Measurements from ENCODE around the gene TMC5.
"Not testable (repeated sequence)": the region's sequence is repeated elsewhere in the genome, so short reads cannot be mapped to it uniquely, and the experiment has no call there.

TMC5 gene

DNA sequence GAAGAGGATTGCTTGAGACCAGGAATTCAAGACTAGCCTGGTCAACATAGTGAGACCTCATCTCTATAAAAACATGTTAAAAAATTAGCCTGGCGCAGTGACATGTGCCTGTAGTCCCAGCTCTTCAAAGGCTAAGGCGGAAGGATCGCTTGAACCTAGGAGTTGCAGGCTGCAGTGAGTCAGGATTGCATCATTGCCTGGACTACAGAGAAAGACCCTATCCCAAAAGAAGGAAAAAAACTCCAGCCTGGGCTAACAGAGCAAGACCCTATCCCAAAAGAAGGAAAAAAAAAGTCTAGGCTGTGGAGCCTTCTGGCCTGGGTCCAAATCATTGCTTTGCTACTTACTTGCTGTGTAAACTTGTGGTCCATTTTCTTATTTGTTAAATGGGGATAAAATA, 111.0 kb downstream of the TMC5 start:
- no peaks in the 10 kb centered on the region for H3K9me3 ChIP-seq (ENCODE audit: severe bottlenecking)
- TF ChIP-seq, protein P1, sequence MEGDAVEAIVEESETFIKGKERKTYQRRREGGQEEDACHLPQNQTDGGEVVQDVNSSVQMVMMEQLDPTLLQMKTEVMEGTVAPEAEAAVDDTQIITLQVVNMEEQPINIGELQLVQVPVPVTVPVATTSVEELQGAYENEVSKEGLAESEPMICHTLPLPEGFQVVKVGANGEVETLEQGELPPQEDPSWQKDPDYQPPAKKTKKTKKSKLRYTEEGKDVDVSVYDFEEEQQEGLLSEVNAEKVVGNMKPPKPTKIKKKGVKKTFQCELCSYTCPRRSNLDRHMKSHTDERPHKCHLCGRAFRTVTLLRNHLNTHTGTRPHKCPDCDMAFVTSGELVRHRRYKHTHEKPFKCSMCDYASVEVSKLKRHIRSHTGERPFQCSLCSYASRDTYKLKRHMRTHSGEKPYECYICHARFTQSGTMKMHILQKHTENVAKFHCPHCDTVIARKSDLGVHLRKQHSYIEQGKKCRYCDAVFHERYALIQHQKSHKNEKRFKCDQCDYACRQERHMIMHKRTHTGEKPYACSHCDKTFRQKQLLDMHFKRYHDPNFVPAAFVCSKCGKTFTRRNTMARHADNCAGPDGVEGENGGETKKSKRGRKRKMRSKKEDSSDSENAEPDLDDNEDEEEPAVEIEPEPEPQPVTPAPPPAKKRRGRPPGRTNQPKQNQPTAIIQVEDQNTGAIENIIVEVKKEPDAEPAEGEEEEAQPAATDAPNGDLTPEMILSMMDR (IDR thresholded peaks at IDR 0.05; ENCODE audit: poor library complexity, severe bottlenecking): no peak

DNA sequence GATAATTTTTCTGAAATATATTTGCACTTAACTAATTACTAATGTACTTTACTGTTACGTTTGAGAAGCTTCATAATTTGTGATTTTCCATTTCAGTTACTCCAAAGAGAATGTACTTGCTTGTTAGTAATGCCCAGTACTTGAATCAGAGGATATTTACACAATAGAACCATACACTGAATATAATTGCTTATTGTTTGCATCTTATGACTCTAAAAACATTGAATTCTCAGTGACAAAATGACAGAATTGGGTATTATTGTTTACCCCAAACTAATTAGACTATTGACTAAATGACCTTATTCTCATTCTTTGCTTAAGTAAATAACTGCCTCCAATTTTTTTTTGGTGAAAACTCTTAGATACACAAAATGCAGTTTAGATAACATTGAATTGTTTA, 114.9 kb downstream of the TMC5 start:
- no peaks in the 10 kb centered on the region for H3K27me3 ChIP-seq (ENCODE audit: insufficient read depth, poor library complexity, severe bottlenecking)
- no peak overlapping the region for H3K27ac ChIP-seq (ENCODE audit: poor library complexity, severe bottlenecking)
- no peak overlapping the region for H3K4me3 ChIP-seq (ENCODE audit: severe bottlenecking)
- peaks cover 88% of the 10 kb centered on the region for H3K36me3 ChIP-seq (ENCODE audit: low read depth)
- ATAC-seq (ENCODE audit: low read depth): no peak
- no peak for DNase-seq (ENCODE audit: low spot score)
- no peaks in the 10 kb centered on the region for H3K9me3 ChIP-seq (ENCODE audit: severe bottlenecking)
- TF ChIP-seq, protein P1 (IDR thresholded peaks at IDR 0.05; ENCODE audit: poor library complexity, severe bottlenecking): no peak
- no peaks in the 10 kb centered on the region for H3K4me1 ChIP-seq (ENCODE audit: insufficient read depth, poor library complexity, severe bottlenecking)

More for the DNA sequence above, 111.0 kb downstream of the TMC5 start:
- H3K4me1 ChIP-seq (ENCODE audit: insufficient read depth, poor library complexity, severe bottlenecking): peaks cover 5% of the 10 kb centered on the region
- no peak for DNase-seq (ENCODE audit: low spot score)
- H3K27me3 ChIP-seq (ENCODE audit: insufficient read depth, poor library complexity, severe bottlenecking): no peaks in the 10 kb centered on the region
- peaks cover 59% of the 10 kb centered on the region for H3K36me3 ChIP-seq (ENCODE audit: low read depth)
- no peak for ATAC-seq (ENCODE audit: low read depth)
- no peak overlapping the region for H3K27ac ChIP-seq (ENCODE audit: poor library complexity, severe bottlenecking)
- H3K4me3 ChIP-seq (ENCODE audit: severe bottlenecking): no peak overlapping the region

DNA sequence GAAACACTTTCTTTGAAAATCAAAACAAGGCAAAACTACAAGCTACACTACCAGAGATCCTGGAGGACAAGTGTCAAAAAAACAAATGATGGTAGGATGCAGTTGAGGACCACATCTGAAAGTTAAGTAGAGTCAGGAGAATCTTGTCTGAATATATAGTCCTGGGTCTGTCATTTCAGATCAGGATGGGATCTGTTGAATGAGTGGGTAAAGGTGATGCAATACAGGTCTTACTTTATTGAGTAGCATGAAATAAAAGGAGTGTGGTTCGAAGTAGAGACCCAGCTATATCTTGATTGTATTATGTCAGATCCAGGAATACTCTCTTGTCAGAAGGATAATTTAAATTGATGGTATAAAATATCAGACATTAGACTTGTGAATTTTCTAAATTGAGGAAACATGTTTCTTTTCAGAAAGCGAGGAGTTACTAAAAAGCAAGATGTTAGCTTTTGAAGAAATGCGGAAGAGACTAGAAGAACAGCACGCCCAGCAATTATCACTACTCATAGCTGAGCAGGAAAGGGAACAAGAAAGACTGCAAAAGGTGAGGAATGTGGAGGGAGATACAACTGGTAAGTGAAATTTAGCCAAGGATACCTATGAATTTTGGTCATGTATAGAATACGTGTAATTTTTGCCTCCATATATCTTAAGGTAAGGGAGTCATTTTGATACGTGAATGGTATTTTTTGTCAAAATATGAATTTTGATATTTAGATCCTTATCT, 122.7 kb downstream of the TMC5 start:
- H3K4me3 ChIP-seq (ENCODE audit: severe bottlenecking): no peak overlapping the region
- DNase-seq (ENCODE audit: low spot score) (no peak), ATAC-seq (ENCODE audit: low read depth) (no peak)
- no peaks in the 10 kb centered on the region for H3K4me1 ChIP-seq (ENCODE audit: insufficient read depth, poor library complexity, severe bottlenecking)
- no peak overlapping the region for H3K27ac ChIP-seq (ENCODE audit: poor library complexity, severe bottlenecking)
- H3K27me3 ChIP-seq (ENCODE audit: insufficient read depth, poor library complexity, severe bottlenecking): no peaks in the 10 kb centered on the region
- TF ChIP-seq, protein P1 (IDR thresholded peaks at IDR 0.05; ENCODE audit: poor library complexity, severe bottlenecking): no peak
- H3K36me3 ChIP-seq (ENCODE audit: low read depth): peaks cover 76% of the 10 kb centered on the region
- H3K9me3 ChIP-seq (ENCODE audit: severe bottlenecking): no peaks in the 10 kb centered on the region

DNA sequence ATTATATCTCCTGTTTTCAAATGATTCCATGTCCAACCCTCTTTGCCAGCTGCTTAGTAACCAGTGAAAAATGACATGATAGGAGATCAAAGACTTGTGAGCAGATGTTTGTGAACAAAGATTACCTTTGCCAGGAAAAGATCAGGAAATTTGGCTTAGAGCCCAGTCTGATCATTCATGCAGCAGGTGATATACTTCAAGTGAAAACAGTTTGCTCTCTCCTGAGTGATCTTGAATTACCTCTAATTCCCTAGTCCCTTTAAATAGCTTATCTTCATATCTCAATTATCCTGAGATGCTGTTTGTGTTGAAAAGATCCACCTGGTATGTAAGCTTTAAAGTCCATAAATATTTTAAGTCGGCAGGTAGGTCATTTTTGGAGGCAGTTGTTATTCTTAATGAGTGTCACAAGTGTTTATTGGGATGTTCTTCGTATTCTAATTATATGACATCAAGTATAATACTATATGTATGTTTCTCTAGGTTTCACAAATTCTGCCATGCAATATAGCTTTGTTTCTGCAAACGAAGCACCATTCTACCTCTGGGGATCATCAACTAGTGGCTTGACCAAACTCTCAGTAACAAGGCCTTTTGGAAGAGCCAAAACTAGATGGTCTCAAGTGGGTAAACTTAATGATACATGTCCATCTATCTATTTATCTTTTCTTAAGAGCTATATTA, 124.6 kb downstream of the TMC5 start:
- Histone ChIP-seq H3K9me3 (ENCODE audit: severe bottlenecking) (no peaks in the 10 kb centered on the region), H3K4me1 (ENCODE audit: insufficient read depth, poor library complexity, severe bottlenecking) (no peaks in the 10 kb centered on the region), H3K36me3 (ENCODE audit: low read depth) (peaks cover 74% of the 10 kb centered on the region), H3K27me3 (ENCODE audit: insufficient read depth, poor library complexity, severe bottlenecking) (no peaks in the 10 kb centered on the region), H3K27ac (ENCODE audit: poor library complexity, severe bottlenecking) (no peak overlapping the region), H3K4me3 (ENCODE audit: severe bottlenecking) (no peak overlapping the region)
- DNase-seq (ENCODE audit: low spot score): no peak
- no peak for ATAC-seq (ENCODE audit: low read depth)
- TF ChIP-seq, protein P1 (IDR thresholded peaks at IDR 0.05; ENCODE audit: poor library complexity, severe bottlenecking): no peak

DNA sequence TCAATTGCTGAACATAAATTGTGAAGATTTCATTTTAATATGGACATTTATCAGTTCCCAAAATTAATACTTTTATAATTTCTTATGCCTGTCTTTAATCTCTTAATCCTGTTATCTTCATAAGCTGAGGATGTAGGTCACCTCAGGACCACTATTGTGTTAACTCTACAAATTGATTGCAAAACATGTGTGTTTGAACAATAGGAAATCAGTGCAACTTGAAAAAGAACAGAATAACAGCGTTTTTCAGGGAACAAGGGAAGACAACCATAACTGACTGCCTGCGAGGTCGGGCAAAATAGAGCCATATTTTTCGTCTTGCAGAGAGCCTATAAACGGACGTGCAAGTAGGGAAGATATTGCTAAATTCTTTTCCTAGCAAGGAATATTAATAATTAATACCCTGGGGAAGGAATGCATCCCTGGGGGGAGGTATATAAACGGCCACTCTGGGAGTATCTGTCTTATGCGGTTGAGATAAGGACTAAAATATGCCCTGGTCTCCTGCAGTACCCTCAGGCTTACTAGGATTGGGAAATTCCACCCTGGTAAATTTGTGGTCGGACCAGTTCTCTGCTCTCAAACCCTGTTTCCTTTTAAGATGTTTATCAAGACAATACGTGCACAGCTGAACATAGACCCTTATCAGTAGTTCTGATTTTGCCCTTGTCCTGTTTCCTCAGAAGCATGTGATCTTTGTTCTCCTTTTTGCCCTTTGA, 125.8 kb downstream of the TMC5 start:
- H3K9me3 ChIP-seq (ENCODE audit: severe bottlenecking); H3K4me1 ChIP-seq (ENCODE audit: insufficient read depth, poor library complexity, severe bottlenecking); DNase-seq (ENCODE audit: low spot score); H3K4me3 ChIP-seq (ENCODE audit: severe bottlenecking); H3K27ac ChIP-seq (ENCODE audit: poor library complexity, severe bottlenecking); ATAC-seq (ENCODE audit: low read depth); H3K27me3 ChIP-seq (ENCODE audit: insufficient read depth, poor library complexity, severe bottlenecking): not testable (repeated sequence)
- peaks cover 82% of the 10 kb centered on the region for H3K36me3 ChIP-seq (ENCODE audit: low read depth)

All from RWPE2 (cell line).